Activated CD4-positive, alpha-beta T cell treated with anti-CD3 and anti-CD28 coated beads, Interleukin-2, Interleukin-6, amounts not matched to agents 100 ng/mL and 50 ng/mL, durations not matched to agents 16 hours and 8 hours (primary cell): ENCODE measurements around the gene OLIG2.

ENCODE experiments used
- DNase-seq: peaks from one replicate; pipeline ENCODE4 v3.0.0-alpha.2; 2020

The OLIG2 gene

GRCh38 chr21:33020558-33021100, 5.1 kb upstream of the OLIG2 start:
- no peak for DNase-seq

- no peak for DNase-seq
These were observed 4.6 kb upstream of the OLIG2 start for GRCh38 chr21:33021150-33021549.

GRCh38 chr21:33021667-33022066, 4.1 kb upstream of the OLIG2 start:
- no peak for DNase-seq

GRCh38 chr21:33022489-33022827, 3.3 kb upstream of the OLIG2 start:
- DNase-seq = no peak

GRCh38 chr21:33022828-33023573, 2.7 kb upstream of the OLIG2 start:
- no peak for DNase-seq

GRCh38 chr21:33023574-33024200, 2.0 kb upstream of the OLIG2 start:
- DNase-seq = no peak

- no peak for DNase-seq
These were observed 1.3 kb upstream of the OLIG2 start for GRCh38 chr21:33024201-33025103.

GRCh38 chr21:33025106-33025488, 638 bp upstream of the OLIG2 start:
- no peak for DNase-seq

GRCh38 chr21:33026443-33026858, 716 bp downstream of the OLIG2 start:
- DNase-seq = no peak

GRCh38 chr21:33026878-33027400, 1.2 kb downstream of the OLIG2 start:
- DNase-seq = no peak

- DNase-seq = no peak
These were observed 1.9 kb downstream of the OLIG2 start for GRCh38 chr21:33027401-33028286.

- DNase-seq = no peak
These were observed 2.5 kb downstream of the OLIG2 start for GRCh38 chr21:33028287-33028670.

- peak; percentile 24 for DNase-seq
These were observed 3.1 kb downstream of the OLIG2 start for GRCh38 chr21:33028773-33029384.

GRCh38 chr21:33029385-33029921, 3.7 kb downstream of the OLIG2 start:
- DNase-seq = no peak

- no peak for DNase-seq
These were observed 4.3 kb downstream of the OLIG2 start for GRCh38 chr21:33029975-33030461.

- no peak for DNase-seq
These were observed 4.9 kb downstream of the OLIG2 start for GRCh38 chr21:33030633-33031032.

- DNase-seq = no peak
These were observed 5.6 kb downstream of the OLIG2 start for GRCh38 chr21:33031152-33031911.

- DNase-seq = no peak
These were observed 6.8 kb downstream of the OLIG2 start for GRCh38 chr21:33032434-33033047.

GRCh38 chr21:33033094-33033951, 7.6 kb downstream of the OLIG2 start:
- no peak for DNase-seq
